GM21529 (cell line): ENCODE data around the gene GDF9.
"Not testable (repeated sequence)": the region's sequence is repeated elsewhere in the genome, so short reads cannot be mapped to it uniquely, and the experiment has no call there.

Experiments used
- ATAC-seq: cut with Tn5 transposase; IDR thresholded peaks from one replicate; pipeline ENCODE4 v1.9.1; 2021; ENCODE audit not compliant: unreplicated experiment

The GDF9 gene

GRCh38 chr5:132873119-132873929 lies 7.1 kb upstream of the GDF9 start, which contains the start of gene LEAP2:
LEAP2 (plus strand) TSS chr5:132873668; CDS start chr5:132873695, 27 bp downstream.
- ATAC-seq = no peak

- ATAC-seq = no peak
Observed at GRCh38 chr5:132872788-132873118, 6.5 kb upstream of the GDF9 start.

GRCh38 chr5:132871459-132872284 lies 5.4 kb upstream of the GDF9 start:
- ATAC-seq = no peak

GRCh38 chr5:132870801-132871200 lies 4.5 kb upstream of the GDF9 start:
- no peak for ATAC-seq

GRCh38 chr5:132868754-132869153 lies 2.5 kb upstream of the GDF9 start:
- no peak for ATAC-seq

GRCh38 chr5:132867046-132867451 lies 780 bp upstream of the GDF9 start:
- ATAC-seq = peak; percentile 18

- peak; percentile 19 for ATAC-seq
Observed at GRCh38 chr5:132865668-132866341, 464 bp downstream of the GDF9 start.

GRCh38 chr5:132860742-132861141 lies 5.5 kb downstream of the GDF9 start:
- ATAC-seq = no peak

GRCh38 chr5:132859889-132860437 lies 6.3 kb downstream of the GDF9 start:
- ATAC-seq = no peak

- ATAC-seq = no peak
Observed at GRCh38 chr5:132856011-132856410, 10.3 kb downstream of the GDF9 start.

GRCh38 chr5:132854992-132855391 lies 11.3 kb downstream of the GDF9 start:
- not testable (repeated sequence) for ATAC-seq

GRCh38 chr5:132854301-132854700 lies 12.0 kb downstream of the GDF9 start:
- ATAC-seq = no peak

GRCh38 chr5:132853790-132854189 lies 12.5 kb downstream of the GDF9 start:
- ATAC-seq = no peak

GRCh38 chr5:132853323-132853722 lies 12.9 kb downstream of the GDF9 start:
- no peak for ATAC-seq

GRCh38 chr5:132850066-132850465 lies 16.2 kb downstream of the GDF9 start:
- ATAC-seq = no peak

- no peak for ATAC-seq
Observed at GRCh38 chr5:132849347-132849746, 16.9 kb downstream of the GDF9 start.

- no peak for ATAC-seq
Observed at GRCh38 chr5:132848270-132848669, 18.0 kb downstream of the GDF9 start.

- ATAC-seq = no peak
Observed at GRCh38 chr5:132841305-132841704, 25.0 kb downstream of the GDF9 start.

GRCh38 chr5:132840896-132841295 lies 25.4 kb downstream of the GDF9 start:
- ATAC-seq = no peak

GRCh38 chr5:132840313-132840712 lies 26.0 kb downstream of the GDF9 start:
- ATAC-seq = no peak
